Measurements from ENCODE around the gene CD302. TPM values are rescaled to one million over a fixed set of nuclear protein-coding genes. Genes with fewer than 3 reads are reported as not detected.

CD302 gene
- total RNA-seq, 1 experiment from 2014 or later: 3.3 TPM

GRCh38 chr2:159811232-159811631 lies 13.2 kb upstream of the CD302 start:
- in situ Hi-C loops (cut with HindIII; ENCODE audit: low pct_unique_long_range_greater_than_20kb, low sequenced_read_pairs): no loop called here

GRCh38 chr2:159808032-159808425 lies 10.0 kb upstream of the CD302 start:
- no peaks in the 10 kb centered on the region for H3K4me1 ChIP-seq (ENCODE audit: control insufficient read depth, insufficient read depth, low read length)
- TF ChIP-seq SIN3A (IDR thresholded peaks at IDR 0.05; ENCODE audit: borderline replicate concordance, insufficient read depth, low read depth, low read length) (no peak), POLR2AphosphoS5 (IDR thresholded peaks at IDR 0.05; ENCODE audit: low read depth, low read length) (no peak), TCF7L2 (IDR thresholded peaks at IDR 0.05; ENCODE audit: low read depth, low read length) (no peak)
- TF ChIP-seq, protein P1, sequence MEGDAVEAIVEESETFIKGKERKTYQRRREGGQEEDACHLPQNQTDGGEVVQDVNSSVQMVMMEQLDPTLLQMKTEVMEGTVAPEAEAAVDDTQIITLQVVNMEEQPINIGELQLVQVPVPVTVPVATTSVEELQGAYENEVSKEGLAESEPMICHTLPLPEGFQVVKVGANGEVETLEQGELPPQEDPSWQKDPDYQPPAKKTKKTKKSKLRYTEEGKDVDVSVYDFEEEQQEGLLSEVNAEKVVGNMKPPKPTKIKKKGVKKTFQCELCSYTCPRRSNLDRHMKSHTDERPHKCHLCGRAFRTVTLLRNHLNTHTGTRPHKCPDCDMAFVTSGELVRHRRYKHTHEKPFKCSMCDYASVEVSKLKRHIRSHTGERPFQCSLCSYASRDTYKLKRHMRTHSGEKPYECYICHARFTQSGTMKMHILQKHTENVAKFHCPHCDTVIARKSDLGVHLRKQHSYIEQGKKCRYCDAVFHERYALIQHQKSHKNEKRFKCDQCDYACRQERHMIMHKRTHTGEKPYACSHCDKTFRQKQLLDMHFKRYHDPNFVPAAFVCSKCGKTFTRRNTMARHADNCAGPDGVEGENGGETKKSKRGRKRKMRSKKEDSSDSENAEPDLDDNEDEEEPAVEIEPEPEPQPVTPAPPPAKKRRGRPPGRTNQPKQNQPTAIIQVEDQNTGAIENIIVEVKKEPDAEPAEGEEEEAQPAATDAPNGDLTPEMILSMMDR (IDR thresholded peaks at IDR 0.05): no peak
- TF ChIP-seq, protein P2, sequence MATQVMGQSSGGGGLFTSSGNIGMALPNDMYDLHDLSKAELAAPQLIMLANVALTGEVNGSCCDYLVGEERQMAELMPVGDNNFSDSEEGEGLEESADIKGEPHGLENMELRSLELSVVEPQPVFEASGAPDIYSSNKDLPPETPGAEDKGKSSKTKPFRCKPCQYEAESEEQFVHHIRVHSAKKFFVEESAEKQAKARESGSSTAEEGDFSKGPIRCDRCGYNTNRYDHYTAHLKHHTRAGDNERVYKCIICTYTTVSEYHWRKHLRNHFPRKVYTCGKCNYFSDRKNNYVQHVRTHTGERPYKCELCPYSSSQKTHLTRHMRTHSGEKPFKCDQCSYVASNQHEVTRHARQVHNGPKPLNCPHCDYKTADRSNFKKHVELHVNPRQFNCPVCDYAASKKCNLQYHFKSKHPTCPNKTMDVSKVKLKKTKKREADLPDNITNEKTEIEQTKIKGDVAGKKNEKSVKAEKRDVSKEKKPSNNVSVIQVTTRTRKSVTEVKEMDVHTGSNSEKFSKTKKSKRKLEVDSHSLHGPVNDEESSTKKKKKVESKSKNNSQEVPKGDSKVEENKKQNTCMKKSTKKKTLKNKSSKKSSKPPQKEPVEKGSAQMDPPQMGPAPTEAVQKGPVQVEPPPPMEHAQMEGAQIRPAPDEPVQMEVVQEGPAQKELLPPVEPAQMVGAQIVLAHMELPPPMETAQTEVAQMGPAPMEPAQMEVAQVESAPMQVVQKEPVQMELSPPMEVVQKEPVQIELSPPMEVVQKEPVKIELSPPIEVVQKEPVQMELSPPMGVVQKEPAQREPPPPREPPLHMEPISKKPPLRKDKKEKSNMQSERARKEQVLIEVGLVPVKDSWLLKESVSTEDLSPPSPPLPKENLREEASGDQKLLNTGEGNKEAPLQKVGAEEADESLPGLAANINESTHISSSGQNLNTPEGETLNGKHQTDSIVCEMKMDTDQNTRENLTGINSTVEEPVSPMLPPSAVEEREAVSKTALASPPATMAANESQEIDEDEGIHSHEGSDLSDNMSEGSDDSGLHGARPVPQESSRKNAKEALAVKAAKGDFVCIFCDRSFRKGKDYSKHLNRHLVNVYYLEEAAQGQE (IDR thresholded peaks at IDR 0.05; ENCODE audit: insufficient read depth in 1 of 2, low read depth in 2 of 2, low read length in 1 of 2): no peak
- ChIA-PET POLR2A (no interaction called here), CTCF (interaction anchor here (0.6 to 0.7 kb wide), 2 partner anchors 24 to 135 kb away, joined by 4 read pairs; no protein-coding TSS in a partner anchor)
- H3K36me3 ChIP-seq (ENCODE audit: control insufficient read depth, insufficient read depth, low read length): no peaks in the 10 kb centered on the region
- peaks cover 5% of the 10 kb centered on the region; the same call in 1 of the 2 replicates for H3K27me3 ChIP-seq (ENCODE audit: control insufficient read depth, insufficient read depth, low read length)
- no peak overlapping the region for H3K4me3 ChIP-seq (ENCODE audit: low read depth in 2 of 2, low read length in 2 of 2)
- no peak overlapping the region for H3K27ac ChIP-seq (ENCODE audit: low read length)
- DNase-seq (ENCODE audit: low read depth, low spot score): no peak
- H3K9me3 ChIP-seq (ENCODE audit: control insufficient read depth, insufficient read depth, low read depth, low read length): no peaks in the 10 kb centered on the region
- intact Hi-C loops (cut with micrococcal nuclease; ENCODE audit: unreplicated experiment): no loop called here
- BruUV-seq (replicated peaks): no TSS peak
- in situ Hi-C loops (cut with HindIII; ENCODE audit: low pct_unique_long_range_greater_than_20kb, low sequenced_read_pairs): no loop called here
- no peak for ATAC-seq

More at GRCh38 chr2:159811232-159811631, 13.2 kb upstream of the CD302 start:
- DNase-seq (ENCODE audit: low read depth, low spot score): no peak
- intact Hi-C loops (cut with micrococcal nuclease; ENCODE audit: unreplicated experiment): no loop called here
- ChIA-PET CTCF (no interaction called here), POLR2A (no interaction called here)
- no peaks in the 10 kb centered on the region for H3K4me1 ChIP-seq (ENCODE audit: control insufficient read depth, insufficient read depth, low read length)
- no peak for TF ChIP-seq SIN3A (IDR thresholded peaks at IDR 0.05; ENCODE audit: borderline replicate concordance, insufficient read depth, low read depth, low read length)
- TF ChIP-seq, protein P2 (IDR thresholded peaks at IDR 0.05; ENCODE audit: insufficient read depth in 1 of 2, low read depth in 2 of 2, low read length in 1 of 2): no peak
- no peak for TF ChIP-seq POLR2AphosphoS5 (IDR thresholded peaks at IDR 0.05; ENCODE audit: low read depth, low read length)
- TF ChIP-seq, protein P1 (IDR thresholded peaks at IDR 0.05): no peak
- peaks cover 5% of the 10 kb centered on the region; the same call in 1 of the 2 replicates for H3K27me3 ChIP-seq (ENCODE audit: control insufficient read depth, insufficient read depth, low read length)
- no peaks in the 10 kb centered on the region for H3K9me3 ChIP-seq (ENCODE audit: control insufficient read depth, insufficient read depth, low read depth, low read length)
- ATAC-seq: no peak
- no peak overlapping the region for H3K27ac ChIP-seq (ENCODE audit: low read length)
- H3K4me3 ChIP-seq (ENCODE audit: low read depth in 2 of 2, low read length in 2 of 2): no peak overlapping the region
- BruUV-seq (replicated peaks): no TSS peak
- no peaks in the 10 kb centered on the region for H3K36me3 ChIP-seq (ENCODE audit: control insufficient read depth, insufficient read depth, low read length)
